NB4 (cell line): Measurements from ENCODE around the gene PRKD3.

Source experiments
- CTCF ChIP-seq: IDR thresholded peaks from one replicate; pipeline ENCODE4 v1.5.1; 2012; ENCODE audit warnings: low read depth, low read length
- MAX ChIP-seq: IDR thresholded peaks from 2 replicates; pipeline ENCODE4 v1.6.1; 2011; ENCODE audit warnings: low read depth, low read length
- MYC ChIP-seq: IDR thresholded peaks from 2 replicates; pipeline ENCODE4 v1.6.1; 2011; ENCODE audit warnings: low read depth, low read length
- POLR2A ChIP-seq: IDR thresholded peaks from 2 replicates; pipeline ENCODE4 v1.6.1; 2011; ENCODE audit warnings: mild to moderate bottlenecking; ENCODE audit not compliant: insufficient read length; ENCODE audit errors: extremely low read depth

DNA sequence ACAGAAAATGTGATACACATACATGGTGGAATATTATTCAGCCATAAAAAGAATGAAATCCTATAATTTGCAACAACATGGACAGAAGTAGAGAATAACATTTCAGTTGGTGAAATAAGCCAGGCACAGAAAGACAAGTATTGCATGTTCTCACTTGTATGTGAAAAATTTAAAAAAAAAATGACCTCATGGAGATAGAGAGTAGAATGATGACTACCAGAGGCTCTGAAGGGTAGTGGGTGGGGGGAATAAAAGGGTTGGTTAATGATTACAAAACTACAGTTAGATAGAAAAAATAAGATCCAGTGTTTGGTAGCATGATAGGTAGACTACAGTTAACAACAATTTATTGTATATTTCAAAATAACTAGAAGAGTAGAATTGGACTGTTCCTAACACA is 24.5 kb downstream of the PRKD3 start:
- TF ChIP-seq MAX (no peak), CTCF (no peak), POLR2A (no peak), MYC (no peak)
